Stimulated activated memory B cell treated with anti-CD40 and anti-IgM and Interleukin-4, amounts not matched to agents 10 μg/mL and 1 μg/mL and 100 μg/mL, for 72 hours (primary cell): Measurements from ENCODE around the gene SPRYD4.

ENCODE experiments used
- ATAC-seq: fragments of 150-1000 bp; cut with Tn5 transposase; 2 replicates; pipeline ENCODE4 v1.10.0; 2021
- H3K27ac Mint-ChIP-seq: one replicate; pipeline ENCODE4 v1.8.0; 2022; ENCODE audit warnings: mild to moderate bottlenecking, mixed read lengths
- H3K27me3 Mint-ChIP-seq: one replicate; pipeline ENCODE4 v1.8.0; 2022; ENCODE audit warnings: mixed read lengths
- H3K36me3 Mint-ChIP-seq: one replicate; pipeline ENCODE4 v1.8.0; 2022; ENCODE audit warnings: mixed read lengths
- H3K4me1 Mint-ChIP-seq: one replicate; pipeline ENCODE4 v1.8.0; 2022; ENCODE audit warnings: mixed read lengths
- H3K4me3 Mint-ChIP-seq: one replicate; pipeline ENCODE4 v1.8.0; 2022; ENCODE audit warnings: mild to moderate bottlenecking, moderate library complexity, mixed read lengths
- H3K9me3 Mint-ChIP-seq: one replicate; pipeline ENCODE4 v1.8.0; 2022; ENCODE audit warnings: mixed read lengths

Gene SPRYD4

GRCh38 chr12:56522411-56523193 is 54.2 kb downstream of the SPRYD4 start:
- no peaks in the 10 kb centered on the region for H3K9me3 Mint-ChIP-seq
- no peaks in the 10 kb centered on the region for H3K27me3 Mint-ChIP-seq
- no peaks in the 10 kb centered on the region for H3K36me3 Mint-ChIP-seq
- peak overlapping the region; percentile 94 for H3K4me3 Mint-ChIP-seq
- peaks cover 36% of the 10 kb centered on the region for H3K4me1 Mint-ChIP-seq
- peak overlapping the region; percentile 88 for H3K27ac Mint-ChIP-seq
- ATAC-seq, result no peak

GRCh38 chr12:56528846-56529245 is 60.5 kb downstream of the SPRYD4 start:
- no peak for ATAC-seq
- H3K9me3 Mint-ChIP-seq, result no peaks in the 10 kb centered on the region
- H3K4me1 Mint-ChIP-seq, result peaks cover 4% of the 10 kb centered on the region
- no peak overlapping the region for H3K27ac Mint-ChIP-seq
- no peaks in the 10 kb centered on the region for H3K36me3 Mint-ChIP-seq
- H3K27me3 Mint-ChIP-seq, result no peaks in the 10 kb centered on the region
- H3K4me3 Mint-ChIP-seq, result no peak overlapping the region
